ENCODE results near the gene GAGE12J. TPM values are rescaled to one million over a fixed set of nuclear protein-coding genes. Genes with fewer than 3 reads are reported as not detected.

The GAGE12J gene
- total and polyA plus RNA-seq, 9 of the 15 experiments (the other 6 are each of a cell fraction or from before 2014, with no cell fraction given) = 0.20 to 0.84 (median 0.64) TPM; not detected in 5

- H3K79me2 ChIP-seq (ENCODE audit: control insufficient read depth, insufficient read depth, low read length) = no peaks in the 10 kb centered on the region
- H3K27me3 ChIP-seq (ENCODE audit: control insufficient read depth in 2 of 2, insufficient read depth in 2 of 2, low read length in 2 of 2) = no peaks in the 10 kb centered on the region
- no peaks in the 10 kb centered on the region for H4K20me1 ChIP-seq (replicated peaks; ENCODE audit: control insufficient read depth, insufficient read depth, low read length)
- TF ChIP-seq SIN3A (IDR thresholded peaks at IDR 0.05; ENCODE audit: borderline replicate concordance in 2 of 2, control insufficient read depth in 1 of 2, low read depth in 2 of 2, low read length in 2 of 2) (no peak), ZNF274 (IDR thresholded peaks at IDR 0.05; ENCODE audit: borderline replicate concordance, low read depth, low read length) (no peak), SMARCB1 (IDR thresholded peaks at IDR 0.05; ENCODE audit: insufficient read length, low read depth) (no peak), TOE1 (IDR thresholded peaks at IDR 0.05; ENCODE audit: borderline replicate concordance) (no peak), TOE1 (CRISPR knock-in tag; IDR thresholded peaks at IDR 0.05; ENCODE audit: borderline replicate concordance, low read depth) (no peak), PTBP1 (IDR thresholded peaks at IDR 0.05; ENCODE audit: low read depth, low read length) (no peak), ATF7 (IDR thresholded peaks at IDR 0.05) (0 out of 2 replicates have a peak, but pooled peaks have one; percentile 4), HDGF (IDR thresholded peaks at IDR 0.05) (no peak)
- ATAC-seq (peak; percentile 14; the same call in 2 of the 3 replicates), FAIRE-seq (peak; percentile 78), DNase-seq (ENCODE audit: extremely low read depth in 1 of 4, low spot score in 3 of 4) (no peak)
- intact Hi-C loops (cut with micrococcal nuclease) (no loop called here), in situ Hi-C loops (cut with MboI) (loop anchor here (10.0 kb wide), 1 partner anchor 255 kb away; the partner anchor contains the start of gene GAGE12F)
- no peaks in the 10 kb centered on the region for H3K9me1 ChIP-seq (ENCODE audit: control insufficient read depth, insufficient read depth, low read length)
- WGBS (ENCODE audit: insufficient coverage, low coverage, missing lambda C conversion rate) = 31% methylated on average over 8 of the region's 8 CpGs
- no peaks in the 10 kb centered on the region for H3K36me3 ChIP-seq (ENCODE audit: control insufficient read depth, insufficient read depth, low read length)
- H2AFZ ChIP-seq (ENCODE audit: low read depth, low read length) = peak overlapping the region; percentile 92
- H3K4me1 ChIP-seq (replicated peaks in 1 of 2; ENCODE audit: control insufficient read depth in 2 of 2, insufficient read depth in 2 of 2, low read length in 2 of 2) = peaks cover 10 to 11% of the 10 kb centered on the region in 2 experiments; a peak in 4 of 5 replicates
- ChIA-PET CTCF (ENCODE audit: low intra/inter-chr PET ratio) (no interaction called here), POLR2A (interaction anchor here (0.6 to 1.1 kb wide), 2 partner anchors 17 to 357 kb away, joined by 3 to 4 read pairs; no protein-coding TSS in a partner anchor)
- no peak overlapping the region for H3K4me3 ChIP-seq
- no peak overlapping the region for H3K27ac ChIP-seq (ENCODE audit: extremely low read depth, low read depth, low read length)
- BruUV-seq (replicated peaks) = no TSS peak
- peak overlapping the region in 1 of 2 experiments; percentile 53; a peak in 3 of 4 replicates for H3K9ac ChIP-seq (ENCODE audit: insufficient read depth in 1 of 2, low read depth in 2 of 2, low read length in 2 of 2)
- no peaks in the 10 kb centered on the region for H3K9me3 ChIP-seq (replicated peaks; ENCODE audit: control insufficient read depth, insufficient read depth, low read depth, low read length)
- H3K4me2 ChIP-seq (ENCODE audit: insufficient read depth, low read length) = peak overlapping the region; percentile 83
Observed at GRCh38 chrX:49309401-49309981, 12.3 kb upstream of the GAGE12J start.

All from K562 (cell line).